ENCODE measurements around the gene ATP8B3. TPM values are rescaled to one million over a fixed set of nuclear protein-coding genes. Genes with fewer than 3 reads are reported as not detected.

ATP8B3 gene
- total and polyA plus RNA-seq, 4 donors = 0.38 to 4.7 (median 1.2) TPM

- Histone ChIP-seq H3K4me3 (ENCODE audit: low read length in 2 of 2) (no peak overlapping the region), H3K27ac (ENCODE audit: low read depth in 1 of 2, low read length in 2 of 2) (no peak overlapping the region), H3K36me3 (ENCODE audit: control insufficient read depth in 1 of 2, insufficient read depth in 2 of 2, low read length in 1 of 2) (peaks cover 2 to 11% of the 10 kb centered on the region in 2 donors), H3K9me3 (ENCODE audit: control insufficient read depth, low read length) (no peaks in the 10 kb centered on the region), H3K27me3 (ENCODE audit: control insufficient read depth in 1 of 2, insufficient read depth in 2 of 2, low read length in 1 of 2) (no peaks in the 10 kb centered on the region), H3K4me1 (ENCODE audit: control insufficient read depth in 1 of 2, insufficient read depth in 2 of 2, low read length in 2 of 2) (no peaks in the 10 kb centered on the region)
- WGBS, 2 donors = 80 to 84% methylated on average over 8 of the region's 8 CpGs
- DNase-seq (no peak), ATAC-seq (ENCODE audit: low FRiP score) (no peak)
- intact Hi-C loops (cut with DNase I) = loop anchor here in 1 of 2 donors (10.0 kb wide), 1 partner anchor 278 kb away; no protein-coding TSS in a partner anchor
Observed at GRCh38 chr19:1823020-1823419, 10.9 kb upstream of the ATP8B3 start.

GRCh38 chr19:1822210-1822609, 10.1 kb upstream of the ATP8B3 start:
- no peaks in the 10 kb centered on the region for H3K4me1 ChIP-seq (ENCODE audit: control insufficient read depth in 1 of 2, insufficient read depth in 2 of 2, low read length in 2 of 2)
- no peak for ATAC-seq (ENCODE audit: low FRiP score)
- H3K4me3 ChIP-seq (ENCODE audit: low read length in 2 of 2) = no peak overlapping the region
- no peak for DNase-seq
- peaks cover 2 to 9% of the 10 kb centered on the region in 2 donors for H3K36me3 ChIP-seq (ENCODE audit: control insufficient read depth in 1 of 2, insufficient read depth in 2 of 2, low read length in 1 of 2)
- no peak overlapping the region for H3K27ac ChIP-seq (ENCODE audit: low read depth in 1 of 2, low read length in 2 of 2)
- 90 to 91% methylated on average over 19 of the region's 19 CpGs for WGBS, 2 donors
- no peaks in the 10 kb centered on the region for H3K9me3 ChIP-seq (ENCODE audit: control insufficient read depth, low read length)
- intact Hi-C loops (cut with DNase I) = loop anchor here in 1 of 2 donors (10.0 kb wide), 1 partner anchor 277 kb away; no protein-coding TSS in a partner anchor
- no peaks in the 10 kb centered on the region for H3K27me3 ChIP-seq (ENCODE audit: control insufficient read depth in 1 of 2, insufficient read depth in 2 of 2, low read length in 1 of 2)

- WGBS, 2 donors = 83 to 86% methylated on average over 42 to 43 of the region's 43 CpGs
- intact Hi-C loops (cut with DNase I) = loop anchor here in 1 of 2 donors (10.0 kb wide), 1 partner anchor 275 kb away; no protein-coding TSS in a partner anchor
Observed at GRCh38 chr19:1819341-1820255, 7.5 kb upstream of the ATP8B3 start.

GRCh38 chr19:1818549-1819195, 6.6 kb upstream of the ATP8B3 start:
- Histone ChIP-seq H3K36me3 (ENCODE audit: control insufficient read depth in 1 of 2, insufficient read depth in 2 of 2, low read length in 1 of 2) (peaks cover 2 to 18% of the 10 kb centered on the region in 2 donors), H3K4me1 (ENCODE audit: control insufficient read depth in 1 of 2, insufficient read depth in 2 of 2, low read length in 2 of 2) (no peaks in the 10 kb centered on the region), H3K4me3 (ENCODE audit: low read length in 2 of 2) (no peak overlapping the region), H3K9me3 (ENCODE audit: control insufficient read depth, low read length) (no peaks in the 10 kb centered on the region), H3K27me3 (ENCODE audit: control insufficient read depth in 1 of 2, insufficient read depth in 2 of 2, low read length in 1 of 2) (no peaks in the 10 kb centered on the region), H3K27ac (ENCODE audit: low read depth in 1 of 2, low read length in 2 of 2) (no peak overlapping the region)
- intact Hi-C loops (cut with DNase I) = no loop called here
- WGBS, 2 donors = 90% methylated on average over 30 to 33 of the region's 33 CpGs
- ATAC-seq (ENCODE audit: low FRiP score) = no peak
- no peak for DNase-seq

More at GRCh38 chr19:1819341-1820255, 7.5 kb upstream of the ATP8B3 start:
- peaks cover 2 to 18% of the 10 kb centered on the region in 2 donors for H3K36me3 ChIP-seq (ENCODE audit: control insufficient read depth in 1 of 2, insufficient read depth in 2 of 2, low read length in 1 of 2)
- H3K9me3 ChIP-seq (ENCODE audit: control insufficient read depth, low read length) = no peaks in the 10 kb centered on the region
- ATAC-seq (ENCODE audit: low FRiP score) (no peak), DNase-seq (no peak)
- no peaks in the 10 kb centered on the region for H3K4me1 ChIP-seq (ENCODE audit: control insufficient read depth in 1 of 2, insufficient read depth in 2 of 2, low read length in 2 of 2)
- H3K27me3 ChIP-seq (ENCODE audit: control insufficient read depth in 1 of 2, insufficient read depth in 2 of 2, low read length in 1 of 2) = no peaks in the 10 kb centered on the region
- no peak overlapping the region for H3K27ac ChIP-seq (ENCODE audit: low read depth in 1 of 2, low read length in 2 of 2)
- no peak overlapping the region for H3K4me3 ChIP-seq (ENCODE audit: low read length in 2 of 2)

- ATAC-seq (ENCODE audit: low FRiP score) = no peak
Observed at GRCh38 chr19:1817553-1818179, 5.6 kb upstream of the ATP8B3 start.

GRCh38 chr19:1816530-1817298, 4.6 kb upstream of the ATP8B3 start:
- intact Hi-C loops (cut with DNase I) = no loop called here
- H3K4me1 ChIP-seq (ENCODE audit: control insufficient read depth in 1 of 2, insufficient read depth in 2 of 2, low read length in 2 of 2) = no peaks in the 10 kb centered on the region
- WGBS, 2 donors = 91 to 92% methylated on average over 35 to 36 of the region's 36 CpGs
- no peak overlapping the region for H3K4me3 ChIP-seq (ENCODE audit: low read length in 2 of 2)
- no peak for ATAC-seq (ENCODE audit: low FRiP score)
- H3K36me3 ChIP-seq (ENCODE audit: control insufficient read depth in 1 of 2, insufficient read depth in 2 of 2, low read length in 1 of 2) = peaks cover 0 to 18% of the 10 kb centered on the region in 2 donors
- no peak for DNase-seq
- H3K27ac ChIP-seq (ENCODE audit: low read depth in 1 of 2, low read length in 2 of 2) = no peak overlapping the region
- no peaks in the 10 kb centered on the region for H3K9me3 ChIP-seq (ENCODE audit: control insufficient read depth, low read length)
- H3K27me3 ChIP-seq (ENCODE audit: control insufficient read depth in 1 of 2, insufficient read depth in 2 of 2, low read length in 1 of 2) = no peaks in the 10 kb centered on the region

More at GRCh38 chr19:1817553-1818179, 5.6 kb upstream of the ATP8B3 start:
- Histone ChIP-seq H3K4me3 (ENCODE audit: low read length in 2 of 2) (no peak overlapping the region), H3K36me3 (ENCODE audit: control insufficient read depth in 1 of 2, insufficient read depth in 2 of 2, low read length in 1 of 2) (peaks cover 0 to 18% of the 10 kb centered on the region in 2 donors), H3K27me3 (ENCODE audit: control insufficient read depth in 1 of 2, insufficient read depth in 2 of 2, low read length in 1 of 2) (no peaks in the 10 kb centered on the region), H3K9me3 (ENCODE audit: control insufficient read depth, low read length) (no peaks in the 10 kb centered on the region), H3K27ac (ENCODE audit: low read depth in 1 of 2, low read length in 2 of 2) (no peak overlapping the region), H3K4me1 (ENCODE audit: control insufficient read depth in 1 of 2, insufficient read depth in 2 of 2, low read length in 2 of 2) (no peaks in the 10 kb centered on the region)
- intact Hi-C loops (cut with DNase I) = no loop called here
- no peak for DNase-seq
- 85 to 88% methylated on average over 25 of the region's 25 CpGs for WGBS, 2 donors

GRCh38 chr19:1815605-1816529, 3.8 kb upstream of the ATP8B3 start:
- intact Hi-C loops (cut with DNase I) = no loop called here
- Histone ChIP-seq H3K4me1 (ENCODE audit: control insufficient read depth in 1 of 2, insufficient read depth in 2 of 2, low read length in 2 of 2) (no peaks in the 10 kb centered on the region), H3K9me3 (ENCODE audit: control insufficient read depth, low read length) (no peaks in the 10 kb centered on the region), H3K36me3 (ENCODE audit: control insufficient read depth in 1 of 2, insufficient read depth in 2 of 2, low read length in 1 of 2) (peaks cover 0 to 18% of the 10 kb centered on the region in 2 donors), H3K27ac (ENCODE audit: low read depth in 1 of 2, low read length in 2 of 2) (no peak overlapping the region), H3K27me3 (ENCODE audit: control insufficient read depth in 1 of 2, insufficient read depth in 2 of 2, low read length in 1 of 2) (no peaks in the 10 kb centered on the region), H3K4me3 (ENCODE audit: low read length in 2 of 2) (no peak overlapping the region)
- DNase-seq (no peak), ATAC-seq (ENCODE audit: low FRiP score) (no peak)
- 90% methylated on average over 59 to 61 of the region's 61 CpGs for WGBS, 2 donors
